Stomach (tissue), 9 donors: ENCODE data around the gene KTI12. TPM values are rescaled to one million over a fixed set of nuclear protein-coding genes. Genes with fewer than 3 reads are reported as not detected.
A peak's percentile ranks its signal among the peaks of the same experiment; 100 is the strongest.

Experiments used
- DNase-seq, 2 donors: peaks; one replicate each; pipeline versions ENCODE4 v3.0.0 to v3.0.0-alpha.2; 2013 to 2019
- H3K27ac ChIP-seq, 5 donors: fragments of 200-600 bp in 4 of 5; sonication (generic) in 4 of 5; one replicate each; pipeline ENCODE4 v1.5.1; 2013 to 2019; ENCODE audit warnings: mild to moderate bottlenecking in 1 of 5, moderate library complexity in 1 of 5
- H3K27me3 ChIP-seq, 3 donors: fragments of 200-600 bp; sonication (generic); one replicate each; pipeline ENCODE4 v1.5.1; 2017 to 2019; ENCODE audit warnings: mixed run types in 1 of 3
- H3K36me3 ChIP-seq, 4 donors: fragments of 200-600 bp; sonication (generic); 1 replicate in 3 of 4; 2 replicates in 1 of 4; pipeline ENCODE4 v1.5.1; 2016 to 2019
- H3K4me1 ChIP-seq, 4 donors: fragments of 200-600 bp; sonication (generic); one replicate each; pipeline ENCODE4 v1.5.1; 2016 to 2019
- H3K4me3 ChIP-seq, 4 donors: fragments of 200-600 bp; sonication (generic) in 3 of 4; one replicate each; pipeline ENCODE4 v1.5.1; 2016 to 2019; ENCODE audit warnings: mild to moderate bottlenecking in 1 of 4
- H3K9me3 ChIP-seq, 4 donors: fragments of 200-600 bp; sonication (generic); one replicate each; pipeline ENCODE4 v1.5.1; 2016 to 2019
- CTCF ChIP-seq, 7 experiments: fragments of 450-650 bp in 4 of 7; fragments of 200-600 bp in 3 of 7; sonication (generic) in 3 of 7; IDR thresholded peaks; one replicate each; pipeline ENCODE4 v1.5.1; 2016 to 2019; ENCODE audit warnings: antibody characterized with exemption in 7 of 7, control low read depth in 2 of 7, mild to moderate bottlenecking in 1 of 7
- EP300 ChIP-seq: sonication (generic); formaldehyde crosslinking; IDR thresholded peaks from one replicate; pipeline ENCODE4 v1.6.1; 2017; ENCODE audit warnings: antibody characterized with exemption
- POLR2A ChIP-seq, 4 donors: fragments of 450-650 bp; IDR thresholded peaks; one replicate each; pipeline ENCODE4 v1.6.1; 2016; ENCODE audit warnings: antibody characterized with exemption in 4 of 4, control low read depth in 2 of 4, mild to moderate bottlenecking in 1 of 4, moderate library complexity in 1 of 4
- POLR2AphosphoS5 ChIP-seq, 3 donors: sonication (generic); formaldehyde crosslinking; IDR thresholded peaks; one replicate each; pipeline ENCODE4 v1.6.1; 2016; ENCODE audit warnings: antibody characterized with exemption in 3 of 3
- WGBS, 5 donors: extraction: QIAGEN DNeasy Blood & Tissue Kit in 3 of 5; methylation state at CpG; one replicate each; pipeline versions ENCODE4 v1.1.5 to v1.1.7; 2013 to 2018; 5-methylcytosine and 5-hydroxymethylcytosine counted together
- intact Hi-C: fragments of 100-400 bp; cut with DNase I; formaldehyde crosslinking; loops from one replicate; pipeline ENCODE4 v1.15.1; 2023; ENCODE audit warnings: low total_unique reads
- polyA plus RNA-seq, 3 donors: library from polyadenylated mRNA; stranded (reverse); fragments of 200-250 nt; gene quantifications; one replicate each; pipeline ENCODE4 v1.2.3, GENCODE V29; 2013
- total RNA-seq, 5 donors: library from RNA; depleted of rRNA; stranded (reverse); fragments of >200 nt; gene quantifications; one replicate each; pipeline versions ENCODE4 v1.1.0 to v1.2.3, GENCODE V29; 2014 to 2016
- donor health status: healthy with polysubstance abuse.
- donor health status: Bipolar disorder and iron deficiency.
- donor health status: healthy.

The KTI12 gene
- total and polyA plus RNA-seq, 8 donors: 4.2 to 15.4 (median 7.3) TPM

- peak in 1 of 4 donors; percentile 27 for TF ChIP-seq POLR2A (IDR thresholded peaks at IDR 0.05)
- peak; percentile 61 to 89 (median 76) for TF ChIP-seq POLR2AphosphoS5 (IDR thresholded peaks at IDR 0.05)
- TF ChIP-seq EP300: no peak
- TF ChIP-seq CTCF (IDR thresholded peaks at IDR 0.05): no peak
- WGBS, 5 donors: 0 to 1% (median 0%) methylated on average over 30 to 54 of the region's 54 CpGs
- H3K27me3 ChIP-seq: no peaks in the 10 kb centered on the region
- H3K4me3 ChIP-seq: peak within 1 kb of the TSS; percentile 76 to 97 (median 87)
- peak within 1 kb of the TSS; percentile 90 to 99 (median 95) for H3K27ac ChIP-seq
- peak; percentile 96 to 98 for DNase-seq
- H3K9me3 ChIP-seq: no peaks in the 10 kb centered on the region
- peaks cover 36 to 54% (median 51%) of the 10 kb centered on the region in 4 donors for H3K4me1 ChIP-seq
- intact Hi-C loops: no loop called here
- peaks cover 12 to 33% (median 29%) of the 10 kb centered on the region in 4 donors for H3K36me3 ChIP-seq
These were observed 22.7 kb upstream of the KTI12 start, which contains the start of gene BTF3L4 for GRCh38 chr1:52056163-52056936. BTF3L4 (plus strand) TSS chr1:52056295; CDS start chr1:52059848, 3,553 bp downstream.

DNA sequence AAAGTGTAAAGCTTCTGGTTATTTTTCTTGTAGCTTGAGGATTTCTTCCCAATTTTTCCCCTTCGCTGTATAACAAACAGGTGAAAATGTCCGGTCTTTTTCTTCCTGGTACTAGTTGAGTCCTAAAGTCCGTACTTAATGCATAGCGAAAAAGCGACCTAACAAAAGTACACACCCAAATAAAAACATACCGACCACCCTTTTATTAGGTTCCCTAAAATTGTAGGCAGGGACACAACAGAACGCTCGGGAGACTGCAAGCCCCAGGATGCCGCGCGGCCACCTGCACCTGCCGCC lies 22.2 kb upstream of the KTI12 start:
- Histone ChIP-seq H3K36me3 (peaks cover 9 to 33% (median 29%) of the 10 kb centered on the region in 4 donors), H3K27ac (peak overlapping the region; percentile 90 to 99 (median 95)), H3K4me1 (peaks cover 36 to 58% (median 51%) of the 10 kb centered on the region in 4 donors), H3K4me3 (peak overlapping the region; percentile 76 to 97 (median 87)), H3K9me3 (no peaks in the 10 kb centered on the region), H3K27me3 (no peaks in the 10 kb centered on the region)
- WGBS, 5 donors: 0 to 2% (median 1%) methylated on average over 12 of the region's 12 CpGs
- TF ChIP-seq POLR2A (IDR thresholded peaks at IDR 0.05) (peak in 1 of 4 donors; percentile 26), CTCF (IDR thresholded peaks at IDR 0.05) (no peak)
- intact Hi-C loops: no loop called here
- no peak for DNase-seq

DNA sequence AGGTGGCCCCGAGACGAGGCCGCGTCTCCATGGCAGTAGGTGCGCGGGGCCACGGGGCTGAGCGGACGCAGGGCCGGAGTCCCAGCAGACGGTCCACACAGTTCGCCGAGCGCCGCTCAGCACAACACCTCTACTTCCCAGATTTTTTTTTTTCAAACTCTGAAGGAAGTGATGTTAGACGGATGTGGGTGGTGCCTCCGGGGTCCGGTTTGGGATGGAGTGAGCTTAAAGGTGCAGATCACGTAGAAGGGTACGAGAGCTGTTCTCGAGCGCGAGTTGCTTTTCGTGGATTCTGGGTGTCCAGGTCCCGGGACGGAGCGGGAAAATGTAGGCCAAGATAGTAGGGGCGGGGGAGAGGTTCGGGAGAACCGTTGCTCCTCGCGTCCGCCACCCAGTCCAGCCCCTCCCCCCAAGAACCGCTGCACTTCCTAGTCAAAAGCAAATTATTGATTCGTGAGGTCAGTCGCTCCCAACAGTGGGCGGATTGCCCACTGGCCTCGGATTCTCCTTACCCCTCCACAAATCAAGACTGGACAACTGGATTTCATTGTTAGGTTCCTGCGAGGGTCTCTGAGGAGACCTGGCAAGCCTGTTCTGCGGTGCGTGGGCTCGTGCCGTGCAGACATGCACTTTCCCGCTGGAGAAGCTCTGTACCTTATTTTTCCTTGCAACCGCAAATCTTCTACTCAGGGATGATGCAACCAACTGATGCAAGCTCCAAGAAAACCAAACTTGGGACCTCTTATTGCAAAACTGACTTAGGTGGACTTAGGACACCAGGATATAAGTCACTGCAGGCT lies 21.7 kb upstream of the KTI12 start, which contains the start of gene TXNDC12:
Gene TXNDC12 (minus strand): TSS at position 126 of the 800 bp plus-strand sequence. CDS start 95 bp downstream, at position 31.
- Histone ChIP-seq H3K4me1 (peaks cover 36 to 63% (median 51%) of the 10 kb centered on the region in 4 donors), H3K36me3 (peaks cover 4 to 29% (median 27%) of the 10 kb centered on the region in 4 donors), H3K27ac (peak within 1 kb of the TSS; percentile 90 to 99 (median 95)), H3K4me3 (peak within 1 kb of the TSS; percentile 76 to 97 (median 87)), H3K27me3 (no peaks in the 10 kb centered on the region), H3K9me3 (no peaks in the 10 kb centered on the region)
- intact Hi-C loops: no loop called here
- WGBS, 5 donors: 0 to 1% (median 0%) methylated on average over 44 to 45 of the region's 45 CpGs
- TF ChIP-seq POLR2A (IDR thresholded peaks at IDR 0.05) (peak in 2 of 4 donors; percentile 35 to 81), POLR2AphosphoS5 (IDR thresholded peaks at IDR 0.05) (peak; percentile 66 to 89 (median 89)), CTCF (IDR thresholded peaks at IDR 0.05) (no peak), EP300 (no peak)
- peak; percentile 87 to 96 for DNase-seq

DNA sequence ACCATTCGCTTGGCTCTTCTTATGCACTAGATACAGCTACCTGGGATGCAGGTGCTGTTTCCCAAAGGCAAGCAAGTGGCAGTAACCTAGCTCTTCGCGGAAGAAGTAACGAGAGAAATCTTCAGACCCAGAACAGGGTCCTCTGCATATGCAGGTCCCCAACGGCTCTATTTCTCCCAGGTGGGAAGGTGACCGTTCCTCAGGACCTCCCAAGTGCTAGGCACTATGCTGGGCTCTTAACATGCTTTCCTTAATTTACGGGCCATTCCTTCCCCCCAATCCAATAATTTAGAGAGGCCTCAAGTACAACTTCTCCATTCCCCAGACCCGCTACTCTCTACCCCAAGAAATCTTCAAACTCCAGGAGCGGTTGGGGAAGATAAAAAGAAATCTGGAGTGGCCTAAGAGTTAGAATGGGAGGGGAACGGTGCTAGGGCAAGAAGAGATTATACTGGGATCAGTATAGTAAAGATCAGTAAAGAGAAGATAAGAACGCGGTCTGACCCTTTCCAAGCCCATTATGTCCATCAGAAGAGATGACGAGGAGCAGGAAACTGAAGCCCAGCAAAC lies 21.0 kb upstream of the KTI12 start:
- Histone ChIP-seq H3K9me3 (no peaks in the 10 kb centered on the region), H3K4me1 (peaks cover 35 to 60% (median 47%) of the 10 kb centered on the region in 4 donors), H3K27ac (peak overlapping the region; percentile 90 to 98 (median 95)), H3K27me3 (no peaks in the 10 kb centered on the region), H3K4me3 (peak overlapping the region; percentile 76 to 97 (median 87)), H3K36me3 (peaks cover 0 to 24% (median 23%) of the 10 kb centered on the region in 4 donors)
- intact Hi-C loops: no loop called here
- DNase-seq: peak in 1 of 2 donors; percentile 13
- TF ChIP-seq POLR2AphosphoS5 (IDR thresholded peaks at IDR 0.05) (no peak), CTCF (IDR thresholded peaks at IDR 0.05) (no peak), POLR2A (IDR thresholded peaks at IDR 0.05) (no peak), EP300 (no peak)
- 1 to 4% (median 3%) methylated on average over 13 of the region's 13 CpGs for WGBS, 5 donors
